ENCODE measurements around the gene TTYH3.

Gene TTYH3

GRCh38 chr7:2698581-2699288, 66.9 kb downstream of the TTYH3 start:
- H3K9me3 ChIP-seq (ENCODE audit: control insufficient read depth, insufficient read depth, low read depth, low read length), result no peaks in the 10 kb centered on the region
- no peaks in the 10 kb centered on the region for H3K36me3 ChIP-seq (ENCODE audit: control insufficient read depth, insufficient read depth, low read length)
- H3K9ac ChIP-seq (ENCODE audit: low read length), result no peak overlapping the region
- no peaks in the 10 kb centered on the region for H3K27me3 ChIP-seq (ENCODE audit: control insufficient read depth, insufficient read depth, low read length)
- H3K27ac ChIP-seq (ENCODE audit: low read depth, low read length), result no peak overlapping the region
- no peaks in the 10 kb centered on the region for H3K4me1 ChIP-seq (ENCODE audit: control insufficient read depth, insufficient read depth, low read length)
- no peak overlapping the region for H3K4me3 ChIP-seq (ENCODE audit: low read depth, low read length)

- no peaks in the 10 kb centered on the region for H3K4me1 ChIP-seq (ENCODE audit: control insufficient read depth, insufficient read depth, low read length)
- H3K36me3 ChIP-seq (ENCODE audit: control insufficient read depth, insufficient read depth, low read length), result no peaks in the 10 kb centered on the region
- no peak overlapping the region for H3K4me3 ChIP-seq (ENCODE audit: low read depth, low read length)
- no peak overlapping the region for H3K27ac ChIP-seq (ENCODE audit: low read depth, low read length)
- no peaks in the 10 kb centered on the region for H3K9me3 ChIP-seq (ENCODE audit: control insufficient read depth, insufficient read depth, low read depth, low read length)
- H3K9ac ChIP-seq (ENCODE audit: low read length), result no peak overlapping the region
- H3K27me3 ChIP-seq (ENCODE audit: control insufficient read depth, insufficient read depth, low read length), result no peaks in the 10 kb centered on the region
Measured at GRCh38 chr7:2699289-2699620, 67.5 kb downstream of the TTYH3 start.

GRCh38 chr7:2700141-2700850, 68.5 kb downstream of the TTYH3 start:
- Histone ChIP-seq H3K4me3 (ENCODE audit: low read depth, low read length) (no peak overlapping the region), H3K27ac (ENCODE audit: low read depth, low read length) (no peak overlapping the region), H3K9ac (ENCODE audit: low read length) (no peak overlapping the region), H3K27me3 (ENCODE audit: control insufficient read depth, insufficient read depth, low read length) (no peaks in the 10 kb centered on the region), H3K4me1 (ENCODE audit: control insufficient read depth, insufficient read depth, low read length) (no peaks in the 10 kb centered on the region), H3K36me3 (ENCODE audit: control insufficient read depth, insufficient read depth, low read length) (no peaks in the 10 kb centered on the region), H3K9me3 (ENCODE audit: control insufficient read depth, insufficient read depth, low read depth, low read length) (no peaks in the 10 kb centered on the region)

- Histone ChIP-seq H3K9me3 (ENCODE audit: control insufficient read depth, insufficient read depth, low read depth, low read length) (no peaks in the 10 kb centered on the region), H3K4me1 (ENCODE audit: control insufficient read depth, insufficient read depth, low read length) (no peaks in the 10 kb centered on the region), H3K27me3 (ENCODE audit: control insufficient read depth, insufficient read depth, low read length) (no peaks in the 10 kb centered on the region), H3K9ac (ENCODE audit: low read length) (no peak overlapping the region), H3K36me3 (ENCODE audit: control insufficient read depth, insufficient read depth, low read length) (no peaks in the 10 kb centered on the region), H3K4me3 (ENCODE audit: low read depth, low read length) (no peak overlapping the region), H3K27ac (ENCODE audit: low read depth, low read length) (no peak overlapping the region)
Measured at GRCh38 chr7:2701424-2701823, 69.6 kb downstream of the TTYH3 start.

- Histone ChIP-seq H3K4me3 (ENCODE audit: low read depth, low read length) (no peak overlapping the region), H3K27ac (ENCODE audit: low read depth, low read length) (no peak overlapping the region), H3K27me3 (ENCODE audit: control insufficient read depth, insufficient read depth, low read length) (no peaks in the 10 kb centered on the region), H3K9ac (ENCODE audit: low read length) (no peak overlapping the region), H3K4me1 (ENCODE audit: control insufficient read depth, insufficient read depth, low read length) (0 out of 2 replicates have a peak, but pooled peaks cover under 1% of the 10 kb centered on the region), H3K9me3 (ENCODE audit: control insufficient read depth, insufficient read depth, low read depth, low read length) (no peaks in the 10 kb centered on the region), H3K36me3 (ENCODE audit: control insufficient read depth, insufficient read depth, low read length) (no peaks in the 10 kb centered on the region)
Measured at GRCh38 chr7:2701832-2702593, 70.2 kb downstream of the TTYH3 start.

- H3K27me3 ChIP-seq (ENCODE audit: control insufficient read depth, insufficient read depth, low read length), result no peaks in the 10 kb centered on the region
- H3K4me1 ChIP-seq (ENCODE audit: control insufficient read depth, insufficient read depth, low read length), result peaks cover 6% of the 10 kb centered on the region; the same call in 1 of the 2 replicates
- no peaks in the 10 kb centered on the region for H3K36me3 ChIP-seq (ENCODE audit: control insufficient read depth, insufficient read depth, low read length)
- no peak overlapping the region for H3K4me3 ChIP-seq (ENCODE audit: low read depth, low read length)
- H3K9me3 ChIP-seq (ENCODE audit: control insufficient read depth, insufficient read depth, low read depth, low read length), result no peaks in the 10 kb centered on the region
- no peak overlapping the region for H3K9ac ChIP-seq (ENCODE audit: low read length)
- no peak overlapping the region for H3K27ac ChIP-seq (ENCODE audit: low read depth, low read length)
Measured at GRCh38 chr7:2702594-2702957, 70.8 kb downstream of the TTYH3 start.

GRCh38 chr7:2705371-2706096, 73.7 kb downstream of the TTYH3 start:
- Histone ChIP-seq H3K9ac (ENCODE audit: low read length) (no peak overlapping the region), H3K27ac (ENCODE audit: low read depth, low read length) (no peak overlapping the region), H3K27me3 (ENCODE audit: control insufficient read depth, insufficient read depth, low read length) (no peaks in the 10 kb centered on the region), H3K9me3 (ENCODE audit: control insufficient read depth, insufficient read depth, low read depth, low read length) (no peaks in the 10 kb centered on the region), H3K36me3 (ENCODE audit: control insufficient read depth, insufficient read depth, low read length) (no peaks in the 10 kb centered on the region), H3K4me3 (ENCODE audit: low read depth, low read length) (no peak overlapping the region), H3K4me1 (ENCODE audit: control insufficient read depth, insufficient read depth, low read length) (peaks cover 9% of the 10 kb centered on the region; the same call in 1 of the 2 replicates)

GRCh38 chr7:2706685-2707126, 74.9 kb downstream of the TTYH3 start:
- Histone ChIP-seq H3K9ac (ENCODE audit: low read length) (no peak overlapping the region), H3K4me3 (ENCODE audit: low read depth, low read length) (no peak overlapping the region), H3K9me3 (ENCODE audit: control insufficient read depth, insufficient read depth, low read depth, low read length) (no peaks in the 10 kb centered on the region), H3K27ac (ENCODE audit: low read depth, low read length) (no peak overlapping the region), H3K27me3 (ENCODE audit: control insufficient read depth, insufficient read depth, low read length) (no peaks in the 10 kb centered on the region), H3K36me3 (ENCODE audit: control insufficient read depth, insufficient read depth, low read length) (no peaks in the 10 kb centered on the region), H3K4me1 (ENCODE audit: control insufficient read depth, insufficient read depth, low read length) (peaks cover 9% of the 10 kb centered on the region; the same call in 1 of the 2 replicates)

- H3K9ac ChIP-seq (ENCODE audit: low read length), result no peak overlapping the region
Measured at GRCh38 chr7:2707481-2707880, 75.7 kb downstream of the TTYH3 start.

GRCh38 chr7:2708041-2708440, 76.3 kb downstream of the TTYH3 start:
- Histone ChIP-seq H3K27ac (ENCODE audit: low read depth, low read length) (no peak overlapping the region), H3K9me3 (ENCODE audit: control insufficient read depth, insufficient read depth, low read depth, low read length) (no peaks in the 10 kb centered on the region), H3K36me3 (ENCODE audit: control insufficient read depth, insufficient read depth, low read length) (no peaks in the 10 kb centered on the region), H3K4me1 (ENCODE audit: control insufficient read depth, insufficient read depth, low read length) (peaks cover 9% of the 10 kb centered on the region; the same call in 1 of the 2 replicates), H3K9ac (ENCODE audit: low read length) (no peak overlapping the region), H3K27me3 (ENCODE audit: control insufficient read depth, insufficient read depth, low read length) (no peaks in the 10 kb centered on the region), H3K4me3 (ENCODE audit: low read depth, low read length) (no peak overlapping the region)

More at GRCh38 chr7:2707481-2707880, 75.7 kb downstream of the TTYH3 start:
- H3K27ac ChIP-seq (ENCODE audit: low read depth, low read length), result no peak overlapping the region
- H3K27me3 ChIP-seq (ENCODE audit: control insufficient read depth, insufficient read depth, low read length), result no peaks in the 10 kb centered on the region
- H3K36me3 ChIP-seq (ENCODE audit: control insufficient read depth, insufficient read depth, low read length), result no peaks in the 10 kb centered on the region
- H3K9me3 ChIP-seq (ENCODE audit: control insufficient read depth, insufficient read depth, low read depth, low read length), result no peaks in the 10 kb centered on the region
- peaks cover 9% of the 10 kb centered on the region; the same call in 1 of the 2 replicates for H3K4me1 ChIP-seq (ENCODE audit: control insufficient read depth, insufficient read depth, low read length)
- H3K4me3 ChIP-seq (ENCODE audit: low read depth, low read length), result no peak overlapping the region

All from HUES6 (cell line).